GM18507 (cell line): Measurements from ENCODE around the gene ZBTB47.

Experiments
- DNase-seq: peaks from one replicate; pipeline ENCODE4 v3.0.0; 2011; ENCODE audit warnings: low read depth; ENCODE audit not compliant: insufficient read length; ENCODE audit errors: extremely low spot score
- FAIRE-seq: peaks from 2 replicates; lab custom pipeline; 2011; peaks lifted over from hg19 to GRCh38; lab: Jason Lieb, UNC

Gene ZBTB47

GRCh38 chr3:42651248-42652091 is 2.0 kb upstream of the ZBTB47 start:
- DNase-seq (no peak), FAIRE-seq (no peak)

DNA sequence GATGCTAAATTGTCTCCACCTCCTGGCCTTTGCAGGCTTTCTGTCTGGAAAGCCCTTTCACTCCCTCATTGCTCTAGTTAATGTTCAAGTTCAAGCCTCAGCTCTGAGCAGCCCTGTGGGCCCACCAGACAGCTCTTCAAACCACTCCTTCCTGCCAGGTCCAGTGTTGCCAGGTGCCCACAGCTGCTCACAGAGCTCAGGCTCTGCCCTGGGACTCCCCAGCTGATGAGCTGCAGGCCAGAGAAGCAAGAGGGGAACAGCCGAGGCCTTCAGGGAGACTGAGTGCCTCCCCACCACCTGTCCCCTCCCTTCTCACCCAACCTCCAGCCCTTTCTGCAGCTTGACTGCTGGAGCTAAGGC is 1.3 kb upstream of the ZBTB47 start:
- FAIRE-seq (no peak), DNase-seq (no peak)

DNA sequence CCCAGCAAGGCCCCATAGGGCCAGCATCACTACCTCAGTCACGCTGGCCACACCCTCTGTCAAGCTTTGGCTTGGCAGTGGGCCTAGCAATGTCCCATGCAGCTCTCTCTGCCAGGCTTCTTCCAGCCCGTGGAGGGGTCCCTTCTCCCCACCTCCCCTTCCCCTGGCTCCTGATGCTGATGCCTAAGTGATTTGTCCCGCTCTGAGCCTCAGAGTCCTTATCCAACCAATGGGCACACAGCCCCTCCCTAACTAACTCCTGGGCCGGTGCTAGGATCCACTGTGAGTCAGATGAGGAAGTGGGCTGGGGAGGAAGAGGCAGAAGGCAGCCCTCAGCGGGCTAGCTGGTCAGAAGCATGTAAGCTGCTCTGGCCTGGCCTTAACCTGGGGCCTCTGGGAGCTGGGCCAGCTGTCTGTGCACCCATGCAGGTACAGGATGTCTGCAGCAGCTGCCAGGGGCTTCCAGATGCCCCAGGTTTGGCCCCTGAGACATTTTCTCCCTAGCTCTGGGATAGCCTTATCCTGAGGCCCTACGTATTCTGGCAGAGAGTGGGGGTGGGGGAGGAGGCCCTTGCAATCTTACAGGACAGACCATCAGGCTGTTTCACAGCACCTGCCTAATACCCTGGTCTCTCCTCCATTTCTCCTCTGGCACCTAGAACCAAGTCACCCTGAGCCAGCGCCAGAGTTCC is 740 bp upstream of the ZBTB47 start:
- peak; percentile 95 for FAIRE-seq
- no peak for DNase-seq

GRCh38 chr3:42653303-42653559 is 266 bp upstream of the ZBTB47 start:
- DNase-seq (no peak), FAIRE-seq (no peak)

DNA sequence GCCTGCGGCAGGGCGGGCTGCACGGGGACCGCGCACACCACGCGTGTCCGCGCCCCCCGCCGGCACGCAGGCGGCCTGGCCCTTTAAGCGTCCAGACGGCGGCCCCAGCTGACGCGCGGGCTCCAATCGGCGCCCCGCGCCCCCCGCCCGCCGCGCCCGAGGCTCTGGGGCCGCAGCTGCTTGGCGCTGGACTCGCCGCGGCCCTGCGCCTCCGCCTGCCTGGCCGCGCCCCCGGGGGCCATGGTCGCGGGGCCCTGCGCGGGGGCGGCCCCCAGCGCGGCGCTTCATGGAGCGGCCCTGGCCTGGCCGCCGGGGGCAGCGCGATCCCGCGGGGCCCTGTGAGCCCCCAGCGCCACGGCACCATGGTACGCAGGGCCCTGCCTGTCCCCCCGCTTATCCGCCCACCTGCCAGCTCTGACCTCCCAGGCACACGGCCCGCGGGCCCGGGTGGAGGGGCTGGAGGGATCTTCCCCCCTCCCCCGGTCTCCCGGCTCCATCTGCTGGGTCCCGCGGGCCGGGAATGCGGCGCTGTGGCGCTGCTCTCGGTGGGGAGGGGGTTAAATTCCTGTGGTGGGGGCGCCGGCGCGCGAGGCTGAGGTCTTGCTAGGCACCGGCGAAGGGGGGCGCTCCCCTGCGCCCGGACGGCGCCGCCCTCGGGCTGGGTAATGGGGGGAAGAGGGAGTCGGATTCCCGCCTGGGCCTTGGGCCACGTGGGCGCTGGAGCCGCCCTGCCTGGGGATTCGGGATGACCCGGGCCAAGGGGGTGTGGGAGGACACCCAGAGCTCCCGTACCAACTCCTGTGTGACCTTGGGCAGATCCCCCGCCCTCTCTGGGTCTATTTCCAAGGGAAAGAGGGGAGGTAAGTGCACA is 1.1 kb downstream of the ZBTB47 start:
- DNase-seq (no peak), FAIRE-seq (no peak)

DNA sequence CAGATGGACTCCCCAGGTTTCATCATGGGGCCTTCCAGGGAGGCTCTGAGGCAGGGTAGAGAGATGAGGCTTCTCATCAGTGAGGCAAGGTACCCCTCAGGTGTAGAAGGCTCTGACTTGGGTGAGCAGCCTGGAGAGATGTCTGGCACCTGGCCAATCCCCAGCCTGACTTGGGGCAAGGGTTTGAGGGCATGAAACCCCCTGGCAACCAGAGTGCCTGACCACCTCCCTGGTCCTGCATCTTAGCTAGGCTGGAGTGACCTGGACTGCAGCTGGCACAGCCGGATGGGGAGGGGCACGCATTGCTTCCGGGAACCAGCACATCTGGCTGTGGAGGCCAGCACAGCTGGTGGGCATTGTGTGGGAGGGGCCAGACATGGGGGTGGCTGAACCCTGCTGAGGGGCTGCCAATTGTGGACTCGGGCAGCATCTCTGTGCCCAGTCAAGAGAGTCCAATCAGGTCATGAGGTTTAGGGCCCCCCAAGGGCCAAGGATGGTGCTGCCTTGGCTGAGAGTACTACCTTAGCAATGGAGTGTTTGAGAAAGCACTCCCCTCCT is 1.9 kb downstream of the ZBTB47 start:
- FAIRE-seq: no peak
- DNase-seq: no peak

DNA sequence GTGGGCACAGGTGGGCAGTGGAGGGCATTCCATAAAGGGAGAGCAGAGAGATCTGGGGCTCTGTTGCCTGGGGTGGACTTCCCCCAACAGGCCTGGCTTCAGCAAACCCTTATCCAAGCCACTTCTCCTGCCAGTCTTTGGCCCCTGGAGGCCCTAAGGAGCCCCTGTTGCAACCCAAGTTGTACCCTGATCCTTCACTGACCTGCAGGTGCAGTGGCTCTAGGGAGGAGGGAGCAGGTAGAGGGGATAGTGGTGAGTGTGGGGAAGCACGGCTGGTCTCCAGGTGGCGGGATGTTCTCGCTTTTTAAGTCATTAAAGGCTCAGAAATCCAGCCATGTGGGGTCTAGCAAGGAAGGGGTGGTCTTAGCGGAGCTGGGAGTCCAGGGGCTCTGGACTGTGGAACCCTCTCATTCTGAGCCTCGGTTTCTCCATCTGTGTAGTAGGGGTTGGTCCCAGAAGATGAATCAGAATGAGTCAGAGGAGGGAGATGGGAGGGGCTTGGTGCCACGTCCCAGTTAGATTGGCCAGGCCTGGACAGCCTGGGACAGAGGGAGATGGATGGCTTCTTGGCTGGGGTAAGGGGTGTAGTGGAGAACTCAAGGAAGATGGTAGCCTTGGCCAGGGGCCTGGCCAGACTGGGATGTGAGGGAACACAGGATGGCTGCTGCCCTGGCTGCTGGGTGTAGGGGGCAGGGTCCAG is 2.6 kb downstream of the ZBTB47 start:
- no peak for FAIRE-seq
- DNase-seq: no peak

GRCh38 chr3:42656680-42657610 is 3.4 kb downstream of the ZBTB47 start:
- DNase-seq (no peak), FAIRE-seq (no peak)

GRCh38 chr3:42657675-42658074 is 4.2 kb downstream of the ZBTB47 start:
- DNase-seq: no peak
- FAIRE-seq: no peak

GRCh38 chr3:42658091-42658770 is 4.7 kb downstream of the ZBTB47 start:
- no peak for DNase-seq
- no peak for FAIRE-seq

DNA sequence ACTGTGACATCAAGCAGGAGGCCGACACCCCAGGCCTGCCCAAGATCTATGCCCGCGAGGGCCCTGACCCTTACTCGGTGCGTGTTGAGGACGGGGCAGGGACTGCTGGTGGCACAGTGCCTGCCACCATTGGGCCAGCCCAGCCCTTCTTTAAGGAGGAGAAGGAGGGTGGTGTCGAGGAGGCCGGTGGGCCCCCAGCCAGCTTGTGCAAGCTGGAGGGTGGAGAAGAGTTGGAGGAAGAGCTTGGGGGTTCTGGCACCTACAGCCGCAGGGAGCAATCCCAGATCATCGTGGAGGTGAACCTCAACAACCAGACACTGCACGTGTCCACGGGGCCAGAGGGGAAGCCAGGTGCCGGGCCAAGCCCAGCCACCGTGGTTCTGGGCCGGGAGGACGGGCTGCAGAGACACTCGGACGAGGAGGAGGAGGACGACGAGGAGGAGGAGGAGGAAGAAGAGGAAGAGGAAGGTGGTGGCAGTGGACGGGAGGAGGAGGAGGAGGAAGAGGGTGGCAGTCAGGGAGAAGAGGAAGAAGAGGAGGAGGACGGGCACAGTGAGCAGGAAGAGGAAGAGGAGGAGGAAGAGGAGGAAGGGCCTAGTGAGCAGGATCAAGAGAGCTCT is 5.4 kb downstream of the ZBTB47 start:
- no peak for DNase-seq
- FAIRE-seq: no peak

DNA sequence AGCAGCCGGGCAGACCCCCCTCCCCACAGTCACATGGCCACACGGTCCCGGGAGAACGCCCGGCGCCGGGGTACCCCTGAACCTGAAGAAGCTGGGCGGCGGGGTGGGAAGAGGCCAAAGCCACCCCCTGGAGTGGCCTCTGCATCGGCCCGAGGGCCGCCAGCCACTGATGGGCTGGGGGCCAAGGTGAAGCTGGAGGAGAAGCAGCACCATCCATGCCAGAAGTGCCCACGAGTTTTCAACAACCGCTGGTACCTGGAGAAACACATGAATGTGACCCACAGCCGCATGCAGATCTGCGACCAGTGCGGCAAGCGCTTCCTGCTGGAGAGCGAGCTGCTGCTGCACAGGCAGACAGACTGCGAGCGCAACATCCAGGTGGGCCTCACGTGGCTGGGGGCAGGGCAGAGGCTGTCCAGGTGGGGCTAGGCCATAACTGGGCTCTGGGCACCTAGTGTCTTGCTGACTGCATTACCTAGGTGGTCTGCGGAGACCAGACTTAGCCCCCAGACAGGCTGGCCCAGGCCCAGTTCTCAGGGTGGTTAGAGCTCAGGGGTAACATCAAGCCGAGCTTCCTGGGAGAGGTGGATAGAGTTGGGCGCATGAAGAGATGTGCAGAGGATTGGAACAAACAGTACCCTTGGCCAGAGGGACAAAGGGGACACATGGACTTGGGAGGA is 6.1 kb downstream of the ZBTB47 start:
- no peak for FAIRE-seq
- DNase-seq: no peak

DNA sequence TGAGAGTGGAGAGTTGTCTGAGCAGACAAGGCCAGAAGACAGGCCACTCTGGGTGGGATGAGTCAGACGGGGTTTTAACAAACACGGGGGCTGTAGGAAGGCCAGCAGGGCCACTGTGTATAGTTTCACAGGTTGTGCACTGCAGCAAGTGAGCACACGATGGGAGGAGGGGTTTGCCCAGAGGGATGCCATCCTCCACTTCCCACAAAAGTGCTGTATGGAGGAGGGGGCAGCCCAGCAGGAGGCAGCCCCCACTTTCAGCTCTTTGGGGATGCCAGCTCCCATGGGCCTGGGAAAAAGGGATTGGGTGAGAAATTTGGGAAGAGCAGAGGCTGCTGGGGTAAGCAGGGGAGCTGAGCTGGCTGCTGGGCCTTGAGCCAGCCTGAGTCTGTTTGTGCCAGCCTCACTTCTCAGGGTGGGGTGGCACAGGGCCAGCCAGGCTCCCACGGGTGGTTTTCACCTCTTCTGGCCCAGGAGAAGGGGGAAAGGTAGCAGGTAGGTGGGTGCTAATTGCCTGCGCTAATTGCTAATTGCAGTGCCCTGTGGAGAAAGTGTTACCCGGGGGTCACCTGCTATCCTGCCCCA is 6.7 kb downstream of the ZBTB47 start:
- FAIRE-seq (no peak), DNase-seq (no peak)

GRCh38 chr3:42660898-42661297 is 7.4 kb downstream of the ZBTB47 start:
- FAIRE-seq (no peak), DNase-seq (no peak)

DNA sequence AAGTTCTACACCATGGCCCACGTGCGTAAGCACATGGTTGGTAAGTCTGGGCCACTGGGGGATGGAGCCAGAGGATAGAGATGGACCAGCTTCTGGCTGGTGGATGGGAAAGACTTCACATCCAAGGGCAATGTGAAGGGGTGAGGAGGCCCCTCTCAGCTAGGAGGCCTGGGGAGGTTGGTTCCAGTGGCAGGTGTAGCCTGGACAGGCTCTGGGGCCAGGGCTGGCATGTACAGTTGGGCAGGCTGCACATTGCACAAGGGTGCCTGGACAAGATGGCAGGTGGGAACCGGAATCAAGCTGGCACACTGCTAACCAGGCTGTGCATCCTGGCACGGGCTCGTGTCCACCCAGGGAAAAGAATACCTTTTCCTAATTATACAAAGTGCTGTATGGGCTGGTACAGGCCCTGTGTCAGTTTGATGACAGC is 8.1 kb downstream of the ZBTB47 start:
- DNase-seq: no peak

DNA sequence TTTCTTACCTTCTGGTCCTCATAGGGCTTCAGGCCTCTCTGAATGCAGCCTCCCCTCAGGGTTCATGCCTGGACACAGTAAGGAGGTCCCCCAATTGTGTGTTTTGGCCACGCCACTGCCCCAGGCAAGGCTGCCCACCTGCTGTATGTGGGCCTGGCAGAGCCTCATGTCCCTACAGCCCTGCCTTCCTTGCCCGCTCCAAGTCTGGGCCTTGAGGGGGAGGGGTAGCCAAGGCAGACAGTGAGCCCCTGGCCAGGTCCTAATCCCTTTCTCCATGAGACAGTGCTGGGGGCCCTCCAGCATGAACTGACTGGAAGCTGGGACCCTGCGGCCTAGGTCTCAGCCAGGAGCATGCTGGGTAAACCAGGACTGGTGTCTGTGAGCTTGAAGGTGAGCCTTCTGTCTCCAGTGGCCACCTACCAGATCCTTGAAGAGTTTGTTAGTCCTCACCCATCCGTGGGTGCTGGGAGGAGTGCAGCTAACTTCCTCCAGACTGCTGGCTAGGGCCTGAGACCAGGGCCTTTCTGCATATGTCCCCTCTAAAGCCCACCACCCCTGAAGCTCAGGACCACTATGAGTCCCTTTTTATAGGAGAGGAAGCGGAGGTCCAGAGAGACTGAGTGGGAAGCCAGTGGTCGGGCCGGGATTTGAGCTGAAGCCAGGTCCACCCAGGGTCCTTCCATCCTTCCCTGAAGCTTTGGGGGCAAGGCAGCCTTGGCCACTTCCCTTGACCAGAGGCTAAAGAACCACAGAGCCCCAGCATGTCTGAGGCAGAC is 8.7 kb downstream of the ZBTB47 start:
- FAIRE-seq: no peak

More for the DNA sequence above, 8.1 kb downstream of the ZBTB47 start:
- FAIRE-seq: no peak

More for the DNA sequence above, 8.7 kb downstream of the ZBTB47 start:
- no peak for DNase-seq
